IPS DF 4.7 (cell line): ENCODE data around the gene IMP3.
A peak's percentile ranks its signal among the peaks of the same experiment; 100 is the strongest.
"Not testable (repeated sequence)": the region's sequence is repeated elsewhere in the genome, so short reads cannot be mapped to it uniquely, and the experiment has no call there.

Experiments used
- DNase-seq: peaks from one replicate; pipeline ENCODE4 v3.0.0-alpha.2; 2013; ENCODE audit warnings: low spot score; ENCODE audit errors: extremely low read depth

IMP3 gene

DNA sequence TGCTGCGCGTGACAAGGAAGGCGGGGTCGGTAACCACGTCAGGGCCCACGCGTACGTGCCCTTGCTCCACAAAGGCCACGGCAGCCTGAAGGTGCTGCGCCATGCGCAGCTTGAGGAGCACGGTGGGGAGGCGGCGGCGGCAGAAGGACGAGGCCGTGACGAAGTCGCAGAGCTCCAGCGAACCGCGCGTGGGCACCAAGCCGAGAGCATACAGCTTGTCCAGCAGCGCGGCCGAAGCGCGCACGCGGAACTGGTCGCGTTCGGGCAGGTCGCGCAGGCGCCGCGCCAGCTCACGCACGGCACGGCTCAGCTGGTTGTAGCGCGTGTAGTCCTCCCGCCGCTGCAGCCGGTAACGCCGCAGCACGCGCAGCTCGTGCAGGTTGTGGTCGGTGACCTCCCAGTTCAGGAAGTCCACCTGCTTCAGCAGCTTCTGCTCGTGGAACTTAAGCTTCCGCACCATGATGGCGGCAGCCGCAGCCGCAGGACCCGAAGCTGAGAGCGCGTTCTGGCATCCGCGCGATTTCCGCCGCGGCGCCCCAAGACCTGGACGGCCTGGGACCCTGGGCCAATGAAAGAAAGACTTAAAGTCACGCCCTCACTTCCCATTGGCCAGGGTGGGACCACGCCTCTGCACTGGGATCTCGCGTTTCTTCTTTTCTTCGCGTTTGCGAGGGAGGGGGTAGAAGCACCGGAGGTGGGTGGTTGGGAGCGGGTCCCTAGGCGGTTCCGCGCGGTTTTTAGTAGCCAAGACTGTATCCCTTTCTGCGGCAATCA lies at the start of gene IMP3:
TSS of gene IMP3 (minus strand) at position 516 of the 774 bp plus-strand sequence. CDS start at position 460, 56 bp downstream.
- DNase-seq = peak; percentile 94

- not testable (repeated sequence) for DNase-seq
These were observed 49.4 kb upstream of the IMP3 start for GRCh38 chr15:75689429-75689828.

- no peak for DNase-seq
These were observed 48.8 kb upstream of the IMP3 start for GRCh38 chr15:75688831-75689230.

DNA sequence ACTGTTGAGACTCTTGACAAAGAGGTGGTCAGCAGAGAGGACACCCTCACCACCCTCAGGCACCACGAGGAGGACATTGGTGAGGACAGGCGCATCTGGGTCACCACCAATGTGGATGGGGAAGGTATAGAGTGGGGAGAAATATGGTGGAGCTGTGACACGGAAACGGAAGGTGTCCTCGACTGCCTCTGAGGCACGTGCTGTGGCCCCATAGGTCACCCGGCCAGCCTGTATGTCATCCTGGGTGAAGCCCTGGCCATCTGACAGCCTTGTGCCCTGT lies 48.2 kb upstream of the IMP3 start:
- DNase-seq = no peak

GRCh38 chr15:75687486-75688277 lies 47.7 kb upstream of the IMP3 start:
- no peak for DNase-seq

- DNase-seq = not testable (repeated sequence)
These were observed 46.2 kb upstream of the IMP3 start for GRCh38 chr15:75686212-75686642.

DNA sequence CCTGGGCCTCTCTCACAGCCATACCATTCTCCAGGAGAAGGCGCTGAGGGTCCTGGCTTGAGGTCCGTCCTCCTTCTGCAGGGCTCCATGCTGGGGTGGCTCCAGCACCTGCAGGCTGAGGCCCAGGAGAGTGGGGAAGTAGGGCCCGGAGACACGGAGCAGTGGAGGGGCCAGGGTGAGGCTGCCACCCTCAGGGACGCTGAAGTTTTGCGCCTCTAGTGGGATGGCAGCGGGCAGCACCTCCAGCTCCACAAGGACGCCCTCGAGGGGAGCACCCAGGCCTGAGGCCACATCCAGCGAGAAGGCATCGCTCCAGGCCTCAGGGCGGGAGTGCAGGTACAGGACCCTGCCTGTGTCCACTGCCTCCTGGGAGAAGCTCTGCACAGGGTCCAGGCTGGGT lies 45.2 kb upstream of the IMP3 start:
- no peak for DNase-seq

DNA sequence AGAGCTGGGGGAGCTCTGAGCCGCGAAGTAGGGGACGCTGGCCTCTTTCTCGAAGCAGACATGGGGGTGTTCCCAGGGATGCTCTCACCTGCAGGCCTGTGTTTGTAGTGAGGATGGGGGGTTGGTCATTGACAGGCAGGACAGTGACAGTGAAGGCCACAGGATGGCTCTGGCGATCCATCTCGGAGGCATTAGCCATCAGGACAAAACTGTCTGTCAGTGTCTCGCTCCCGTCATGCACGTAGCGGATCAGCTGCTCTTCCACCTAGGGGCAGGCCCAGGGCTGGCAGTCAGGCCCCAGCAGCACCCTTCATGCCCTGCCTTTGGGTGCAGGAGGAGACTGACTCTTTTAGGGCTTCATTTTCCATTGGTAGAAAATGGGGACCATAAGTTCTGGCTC lies 44.6 kb upstream of the IMP3 start:
- DNase-seq = no peak

DNA sequence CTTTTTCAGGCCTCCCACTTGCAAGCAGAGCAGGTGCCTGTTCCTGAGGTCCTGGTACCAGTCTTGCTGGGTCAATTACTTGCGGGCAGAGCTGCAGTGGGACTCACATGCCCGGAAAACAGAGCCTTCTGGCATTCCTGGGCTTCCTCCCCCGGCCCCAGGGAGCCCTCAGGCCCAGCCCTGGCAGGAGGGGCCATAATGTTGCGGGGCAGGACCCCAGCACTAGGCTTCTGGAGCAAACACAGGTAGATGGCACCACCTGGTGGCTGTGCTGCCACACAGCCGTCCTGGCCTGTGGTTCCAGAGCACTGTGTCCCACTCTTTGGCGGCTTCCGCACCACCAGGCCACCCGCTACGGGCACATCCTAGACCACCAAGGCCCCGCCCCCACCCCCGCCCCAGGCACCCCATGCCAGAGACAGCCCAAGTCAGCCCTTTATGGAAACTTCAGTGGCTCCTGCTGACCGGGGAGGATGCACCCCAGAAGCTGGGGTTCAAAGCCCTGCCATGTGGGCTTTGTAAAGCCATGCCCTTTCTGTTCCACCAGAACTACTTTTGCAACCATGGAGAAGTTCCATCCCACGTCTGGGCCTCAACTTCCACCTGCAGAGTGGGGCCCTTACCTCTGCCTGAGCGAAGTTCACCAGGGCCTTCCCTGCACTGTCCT lies 43.8 kb upstream of the IMP3 start:
- peak; percentile 85 for DNase-seq

GRCh38 chr15:75682181-75683135 lies 42.4 kb upstream of the IMP3 start:
- DNase-seq = no peak

GRCh38 chr15:75680007-75680789 lies 40.2 kb upstream of the IMP3 start:
- no peak for DNase-seq

DNA sequence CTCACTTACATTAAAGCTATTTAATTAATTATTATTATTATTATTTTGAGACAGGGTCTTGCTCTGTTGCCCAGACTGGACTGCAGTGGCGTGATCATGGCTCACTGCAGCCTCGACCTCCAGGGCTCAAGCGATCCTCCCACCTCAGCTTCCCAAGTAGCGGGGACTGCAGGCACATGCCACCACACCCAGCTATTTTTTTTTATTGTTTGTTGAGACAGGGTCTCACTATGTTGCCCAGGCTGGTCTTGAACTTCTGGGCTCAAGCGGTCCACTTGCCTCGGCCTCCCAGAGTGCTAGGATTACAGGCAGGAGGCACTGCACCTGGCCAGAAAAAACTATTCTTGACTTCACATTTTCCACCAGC lies 38.3 kb upstream of the IMP3 start:
- DNase-seq = not testable (repeated sequence)

DNA sequence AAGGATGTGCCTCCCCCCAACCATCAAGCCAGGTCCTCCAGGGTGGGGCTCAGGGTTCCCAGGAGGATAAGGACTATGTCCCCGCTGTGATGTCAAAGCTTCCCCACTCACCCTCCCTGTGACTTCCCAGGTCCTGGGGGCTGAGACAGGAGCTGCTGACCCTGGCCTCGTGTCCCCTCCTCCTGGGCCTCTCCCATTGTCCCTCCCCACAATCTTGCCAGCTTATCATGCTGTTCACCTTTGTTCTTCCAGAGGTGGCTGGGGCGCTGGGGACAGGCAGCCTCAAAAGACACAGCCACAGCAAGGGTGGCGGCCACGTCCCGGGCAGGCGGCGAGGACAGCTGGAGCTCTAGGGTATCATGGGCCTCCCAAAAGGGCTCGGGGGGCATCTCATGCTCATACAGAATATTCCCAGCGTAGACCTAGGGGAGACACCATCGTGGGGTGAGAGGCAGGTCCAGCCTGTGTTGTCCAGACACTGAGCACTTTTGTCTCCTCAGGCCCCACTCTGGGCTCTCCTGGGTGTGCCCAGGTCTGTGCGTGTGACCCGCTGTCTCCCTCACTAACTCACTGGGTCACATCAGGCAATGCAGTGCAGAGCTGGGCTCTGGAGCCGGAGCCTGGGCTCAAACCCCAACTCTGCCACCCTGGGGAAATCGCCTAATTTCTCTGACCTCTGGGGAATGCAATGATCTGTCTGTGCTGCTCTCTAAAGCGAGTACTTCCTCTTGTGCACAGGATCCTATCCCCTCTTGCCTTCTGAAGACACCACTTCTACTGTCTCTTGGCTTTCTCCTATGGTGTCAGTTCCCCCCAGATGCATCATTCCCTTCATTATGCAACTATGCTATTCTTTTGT lies 37.7 kb upstream of the IMP3 start:
- no peak for DNase-seq

GRCh38 chr15:75676688-75677464 lies 36.9 kb upstream of the IMP3 start:
- no peak for DNase-seq

- no peak for DNase-seq
These were observed 35.8 kb upstream of the IMP3 start for GRCh38 chr15:75675579-75676404.

GRCh38 chr15:75674366-75674765 lies 34.3 kb upstream of the IMP3 start:
- no peak for DNase-seq

DNA sequence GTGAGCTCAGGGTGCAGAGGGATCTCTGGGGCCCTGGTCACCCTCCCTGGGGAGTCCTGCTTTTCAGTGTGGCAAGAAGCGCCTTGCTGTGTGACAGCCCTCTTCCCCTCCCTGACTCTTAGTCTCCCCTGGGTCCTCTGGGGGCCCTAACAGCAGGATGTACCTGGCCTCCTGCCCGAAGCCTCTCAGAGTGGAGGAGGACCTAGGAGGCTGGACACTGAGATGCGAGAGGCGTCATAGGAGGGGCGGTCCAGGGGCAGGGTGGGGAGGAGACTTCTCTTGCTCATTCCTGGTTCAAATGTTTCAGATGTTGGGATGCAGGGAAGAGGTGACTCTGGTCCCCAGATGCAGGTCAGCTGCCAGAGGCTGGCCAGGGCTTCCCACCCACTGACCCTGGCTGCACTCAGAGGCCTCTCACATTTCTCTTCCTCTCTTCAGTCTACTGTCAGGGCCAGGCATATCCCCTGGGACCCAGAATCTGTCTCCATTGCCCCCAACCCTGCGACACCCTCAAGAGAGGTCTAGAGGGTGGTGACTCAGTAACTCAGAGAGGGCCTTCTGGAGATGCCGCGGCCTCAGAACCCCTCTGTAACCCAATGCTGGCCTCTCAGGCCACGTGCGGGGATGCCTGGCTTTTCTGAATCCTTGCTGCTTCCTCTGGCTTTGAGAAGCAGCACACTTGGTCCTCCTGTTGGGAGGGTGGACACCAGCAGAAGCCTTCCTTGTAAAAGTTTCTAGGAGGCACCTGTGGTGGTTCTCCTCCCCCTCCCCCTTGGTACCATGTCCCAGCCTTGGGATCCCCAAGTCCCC lies 33.6 kb upstream of the IMP3 start:
- DNase-seq = no peak
